Left colon (tissue), 2 donors: ENCODE data around the gene PTCD3. TPM values are rescaled to one million over a fixed set of nuclear protein-coding genes. Genes with fewer than 3 reads are reported as not detected.

Experiments used
- ATAC-seq: fragments of 200-7000 bp; cut with Tn5 transposase; one replicate; pipeline ENCODE4 v1.9.1; 2020; ENCODE audit warnings: mild to moderate bottlenecking, moderate library complexity
- DNase-seq, 2 donors: peaks; one replicate each; pipeline ENCODE4 v3.0.0-alpha.2; 2020
- intact Hi-C, 2 donors: fragments of 100-400 bp; cut with DNase I in 1 of 2; cut with micrococcal nuclease in 1 of 2; formaldehyde crosslinking; loops; one replicate each; pipeline versions ENCODE4 v1.11.2 to v1.14.0; 2022; cut with DNase I, micrococcal nuclease
- long read RNA-seq: library from polyadenylated mRNA; unstranded; transcript quantifications from one replicate; pipeline ENCODE4 v2.0.0, GENCODE V29; 2021
- total RNA-seq, 2 donors: library from RNA; stranded (reverse); fragmentation: NEBNext Ultra II Directional; extraction: Animal tissue kit (Norgen Biotek cat#: 25700); gene quantifications; one replicate each; pipeline ENCODE4 v1.2.1, GENCODE V29; 2021
- donor health status: DM: no; HTN: no; CAD: no.
- donor health status: DM: yes; HTN: yes; CAD: no.

PTCD3 gene
- 100 to 1,000 TPM in 1 of 2 donors, 10 to 100 TPM in 1; 73.8 to 101 TPM for total RNA-seq
- long read RNA-seq, full-length matches to known transcripts, result 37 of 52 reads
- long read RNA-seq, partial matches to known transcripts, result 3 of 52 reads
- long read RNA-seq, other reads (novel, unspliced or antisense), result 12 of 52 reads

DNA sequence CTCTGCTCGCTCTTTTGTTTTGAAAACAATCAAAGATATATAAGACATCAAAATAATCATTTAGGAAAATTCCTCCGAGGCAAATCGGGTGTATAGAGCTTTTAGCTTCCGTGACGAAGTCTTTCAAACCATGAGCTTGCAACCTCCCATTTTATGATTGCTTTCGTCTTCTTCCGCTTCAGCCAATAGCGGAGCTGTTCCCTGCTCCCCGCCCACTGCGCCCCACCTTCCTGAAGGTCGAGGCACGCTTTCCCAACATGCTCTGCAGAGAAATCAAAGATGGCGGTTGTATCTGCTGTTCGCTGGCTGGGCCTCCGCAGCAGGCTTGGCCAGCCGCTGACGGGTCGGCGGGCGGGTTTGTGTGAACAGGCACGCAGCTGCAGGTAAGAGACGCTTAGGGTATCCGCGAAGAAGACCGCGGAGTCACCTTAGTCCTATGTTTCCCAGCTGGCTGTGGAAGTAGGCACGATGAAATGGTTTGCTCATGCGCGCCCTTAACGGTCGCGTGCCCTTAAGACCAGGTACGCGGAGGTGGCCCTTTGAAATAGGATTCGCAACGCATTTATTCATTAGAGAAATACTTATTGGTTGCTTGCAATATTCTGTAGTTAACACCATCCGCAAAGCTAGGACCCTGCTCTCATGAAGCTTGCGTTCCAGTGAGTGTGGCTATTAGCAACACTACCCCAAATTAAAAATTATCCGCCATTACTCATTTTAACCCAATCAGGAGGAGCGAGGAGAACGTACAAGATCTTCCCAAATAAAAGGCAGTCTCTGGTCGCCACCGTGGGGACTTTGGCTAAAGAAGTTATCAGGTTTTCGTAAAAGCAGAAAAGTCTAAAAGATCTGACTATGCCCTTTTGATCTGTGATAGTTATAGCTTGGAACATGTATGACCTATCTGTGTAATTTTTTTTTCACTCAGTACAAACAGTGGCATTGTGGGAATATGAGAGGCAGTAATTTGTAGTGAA lies at the start of gene PTCD3:
TSS of gene PTCD3 (plus strand) at position 267 of the 977 bp plus-strand sequence. CDS start at position 280, 13 bp downstream.
- intact Hi-C loops, result no loop called here
- peak; percentile 94 for ATAC-seq

DNA sequence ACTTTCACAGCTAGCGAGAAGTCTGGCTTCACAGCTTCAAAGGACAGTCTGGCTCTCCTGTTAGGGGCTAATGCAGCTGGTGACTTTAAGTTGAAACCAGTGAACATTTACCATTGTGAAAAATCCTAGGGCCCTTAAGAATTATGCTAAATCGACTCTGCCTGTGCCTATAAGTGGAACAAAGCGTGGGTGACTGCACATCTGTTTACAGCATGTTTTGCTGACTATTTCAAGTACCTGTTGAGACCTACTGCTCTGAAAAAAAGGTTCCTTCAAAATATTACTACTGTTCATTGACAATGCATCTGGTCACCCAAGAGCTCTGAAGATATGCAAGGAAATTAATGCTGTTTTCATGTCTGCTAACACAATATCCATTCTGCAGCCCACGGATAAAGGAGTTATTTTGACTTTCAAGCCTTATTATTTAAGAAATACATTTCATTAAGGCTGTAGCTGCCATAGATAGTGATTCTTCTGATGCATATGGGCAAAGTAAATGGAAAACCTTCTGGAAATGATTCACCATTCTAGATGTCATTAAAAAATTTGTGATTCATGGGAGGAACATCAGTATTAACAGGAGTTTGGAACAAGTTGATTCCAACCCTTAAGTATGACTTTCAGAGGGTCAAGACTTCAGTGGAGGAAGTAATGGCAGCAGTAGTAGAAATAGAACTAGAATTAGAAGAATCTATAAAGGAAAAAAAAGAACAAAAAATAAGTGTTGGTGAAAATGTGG lies 49.3 kb upstream of the PTCD3 start:
- intact Hi-C loops, result no loop called here
- DNase-seq (no peak), ATAC-seq (no peak)

More for the DNA sequence above, at the start of gene PTCD3:
- peak; percentile 96 for DNase-seq

DNA sequence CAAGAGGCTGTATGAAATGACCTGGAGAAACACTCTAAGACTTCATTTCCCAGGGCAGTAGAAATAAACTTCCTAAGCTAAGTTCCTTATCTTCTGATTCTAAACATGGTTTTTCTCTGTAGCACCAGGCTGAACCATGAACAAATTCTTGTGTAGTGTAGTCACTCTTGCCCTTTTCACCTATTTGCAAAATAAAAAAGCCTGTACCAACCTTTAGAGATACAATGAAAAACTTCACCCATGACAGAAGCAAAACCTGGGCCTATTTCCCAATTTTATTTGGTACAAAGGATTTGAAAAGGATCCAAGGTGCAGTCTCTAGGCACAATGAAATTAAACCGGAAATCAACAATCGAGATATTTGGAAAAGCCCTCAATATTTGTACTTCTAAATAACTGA lies 44.0 kb upstream of the PTCD3 start:
- ATAC-seq (no peak), DNase-seq (no peak)
- intact Hi-C loops, result no loop called here

DNA sequence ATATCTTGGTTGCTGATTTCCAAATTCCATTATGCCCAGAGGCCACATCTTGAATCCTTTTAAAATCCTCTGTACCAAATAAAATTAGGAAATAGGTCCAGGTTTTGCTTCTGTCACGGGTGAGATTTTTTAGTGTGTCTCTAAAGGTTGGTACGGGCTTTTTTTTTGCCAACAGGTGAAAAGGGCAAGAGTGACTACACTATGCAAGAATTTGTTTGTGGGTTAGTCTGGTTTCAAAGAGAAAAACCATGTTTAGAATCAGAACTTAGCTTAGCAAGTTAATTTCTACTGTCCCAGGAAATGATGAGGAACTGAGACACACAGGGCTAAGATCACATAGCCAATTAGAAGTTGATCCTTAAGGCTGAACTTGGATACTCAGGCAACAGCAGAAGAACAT lies 42.0 kb upstream of the PTCD3 start:
- intact Hi-C loops, result no loop called here
- ATAC-seq (no peak), DNase-seq (no peak)

DNA sequence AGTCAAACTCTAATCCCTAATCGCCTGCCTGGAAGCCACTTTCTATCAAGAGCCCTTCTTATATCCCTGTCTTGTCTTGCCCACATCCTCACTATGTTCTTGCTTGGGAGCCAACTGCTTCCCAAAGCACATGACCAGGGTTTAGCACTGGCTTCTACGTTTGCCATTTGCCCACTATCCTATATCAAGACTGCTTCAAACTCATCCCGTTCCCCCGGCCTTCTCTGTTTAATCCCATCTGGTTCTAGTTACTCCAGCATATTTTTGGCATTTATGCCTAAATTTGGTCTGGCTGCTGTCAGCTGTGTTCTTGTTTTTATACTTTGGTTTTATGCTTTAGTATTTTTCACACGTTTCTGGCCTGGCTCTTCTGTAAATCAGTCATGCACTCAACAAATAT lies 40.5 kb upstream of the PTCD3 start:
- no peak for ATAC-seq
- intact Hi-C loops, result no loop called here
- DNase-seq, result no peak

DNA sequence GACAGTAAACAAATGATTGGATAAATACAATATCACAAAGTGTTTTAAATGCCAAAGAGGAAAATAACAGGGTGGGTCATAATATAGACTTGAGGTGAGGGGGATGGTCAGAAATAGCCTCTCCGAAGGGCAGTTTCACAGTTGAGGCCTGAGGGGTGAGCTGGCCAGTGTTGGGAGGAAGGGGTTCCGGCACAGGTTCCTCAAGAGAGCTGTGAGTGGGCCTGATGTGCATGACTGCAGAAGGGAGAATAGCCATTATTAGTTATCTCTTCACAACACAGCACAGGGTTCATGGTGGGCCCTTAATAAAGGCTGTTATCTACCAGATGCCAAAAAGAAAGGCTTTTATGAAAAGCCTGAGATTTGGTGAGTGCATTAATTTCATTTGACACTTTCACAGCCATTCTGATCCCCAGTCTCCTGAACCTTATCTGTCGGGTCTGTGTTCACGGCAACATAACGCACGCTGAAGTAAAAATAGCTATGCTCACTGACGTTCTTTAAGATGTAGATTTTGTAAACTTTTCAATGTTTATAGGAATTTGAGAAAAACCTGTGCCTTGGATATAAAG lies 39.9 kb upstream of the PTCD3 start:
- intact Hi-C loops, result no loop called here
- no peak for DNase-seq
- ATAC-seq, result no peak

DNA sequence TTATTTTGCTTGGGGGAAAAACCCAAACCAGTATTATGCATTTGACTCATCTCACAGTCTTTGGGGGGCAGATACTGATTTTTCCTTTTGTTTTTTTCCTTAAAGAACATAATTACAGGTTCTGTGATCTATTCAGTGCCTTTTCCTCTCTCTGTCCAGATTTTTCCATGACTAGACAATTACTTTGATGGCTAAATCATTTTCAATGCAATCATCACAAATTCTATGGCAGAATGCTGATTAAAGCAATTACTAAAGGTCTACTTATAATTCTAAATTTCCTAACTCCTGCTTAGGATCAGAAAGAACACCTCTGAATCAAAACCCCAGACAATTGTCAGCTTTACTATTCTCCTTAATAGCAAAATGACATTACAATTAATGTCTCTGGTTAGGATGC lies 39.1 kb upstream of the PTCD3 start:
- DNase-seq, result no peak
- intact Hi-C loops, result no loop called here

DNA sequence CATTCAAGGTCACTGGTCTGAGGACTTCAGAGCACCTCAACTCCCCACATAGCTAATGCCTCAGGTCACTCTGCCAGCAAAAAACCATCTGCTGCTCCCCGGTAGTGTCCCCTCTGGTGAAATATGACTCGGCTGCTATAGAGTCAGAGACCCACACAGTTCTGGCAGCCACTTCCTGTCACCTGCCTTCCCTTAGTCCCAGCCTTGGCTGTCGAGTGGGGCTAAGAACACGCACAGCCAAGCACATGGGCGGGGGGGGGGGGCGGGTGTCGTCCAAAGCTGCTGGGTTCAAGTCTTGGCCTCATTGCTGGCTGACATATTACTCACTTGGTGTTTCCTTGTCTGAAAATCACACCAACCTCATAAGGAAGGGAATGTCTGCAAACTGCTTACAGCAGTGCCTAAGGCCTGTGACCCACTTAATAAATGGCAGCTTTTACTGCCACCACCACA lies 37.9 kb upstream of the PTCD3 start:
- ATAC-seq (peak; percentile 9), DNase-seq (no peak)
- intact Hi-C loops, result no loop called here

More for the DNA sequence above, 39.1 kb upstream of the PTCD3 start:
- ATAC-seq, result no peak

DNA sequence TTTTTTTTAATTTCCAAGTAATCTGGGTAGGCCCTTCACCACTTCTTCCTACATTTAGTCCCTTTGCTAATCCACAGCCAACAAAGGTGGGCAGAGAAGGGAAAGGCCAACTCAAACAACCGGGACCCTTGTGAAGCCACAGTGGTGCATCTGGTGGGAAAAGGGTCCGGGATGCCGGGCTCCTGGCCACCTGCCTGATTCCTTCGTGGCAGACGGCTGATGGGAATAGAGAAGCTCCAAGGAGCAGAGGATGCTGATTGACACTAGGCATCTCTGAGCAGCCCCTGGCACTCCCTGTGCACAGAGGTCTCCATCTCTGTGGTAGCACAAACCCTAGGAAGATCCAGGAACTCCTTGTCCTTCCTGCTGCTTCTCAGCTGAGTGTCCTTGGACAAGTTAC lies 37.4 kb upstream of the PTCD3 start:
- no peak for DNase-seq
- intact Hi-C loops, result no loop called here
- ATAC-seq, result no peak

DNA sequence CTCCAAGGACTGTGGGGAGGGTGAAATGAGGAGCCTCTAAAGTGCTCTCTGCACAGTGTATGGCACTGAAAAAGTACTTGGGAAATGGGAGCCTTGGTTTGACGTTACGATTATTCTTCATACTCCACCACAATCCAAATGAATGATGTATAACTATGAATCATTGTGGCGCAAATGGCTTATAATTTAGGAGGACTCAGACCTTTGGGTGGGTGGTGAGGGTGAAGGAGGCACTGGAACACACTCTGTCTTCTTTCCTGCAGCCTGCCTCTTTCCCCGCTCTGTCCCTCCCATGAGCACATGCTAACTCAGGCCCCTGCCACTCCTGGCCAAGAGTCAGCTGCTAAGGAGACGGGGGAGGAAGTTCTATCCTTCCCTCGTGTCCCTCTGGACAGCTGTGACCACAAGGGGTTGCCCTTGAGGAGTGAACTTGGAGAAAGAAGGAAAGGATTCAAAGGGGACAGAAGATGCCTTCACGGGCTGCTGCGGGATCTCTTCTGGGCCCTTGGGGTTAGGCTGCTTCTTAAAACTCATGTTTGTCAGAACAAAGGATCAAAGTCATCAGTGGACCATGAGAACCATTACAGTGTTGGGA lies 36.8 kb upstream of the PTCD3 start:
- ATAC-seq, result no peak
- intact Hi-C loops, result no loop called here

DNA sequence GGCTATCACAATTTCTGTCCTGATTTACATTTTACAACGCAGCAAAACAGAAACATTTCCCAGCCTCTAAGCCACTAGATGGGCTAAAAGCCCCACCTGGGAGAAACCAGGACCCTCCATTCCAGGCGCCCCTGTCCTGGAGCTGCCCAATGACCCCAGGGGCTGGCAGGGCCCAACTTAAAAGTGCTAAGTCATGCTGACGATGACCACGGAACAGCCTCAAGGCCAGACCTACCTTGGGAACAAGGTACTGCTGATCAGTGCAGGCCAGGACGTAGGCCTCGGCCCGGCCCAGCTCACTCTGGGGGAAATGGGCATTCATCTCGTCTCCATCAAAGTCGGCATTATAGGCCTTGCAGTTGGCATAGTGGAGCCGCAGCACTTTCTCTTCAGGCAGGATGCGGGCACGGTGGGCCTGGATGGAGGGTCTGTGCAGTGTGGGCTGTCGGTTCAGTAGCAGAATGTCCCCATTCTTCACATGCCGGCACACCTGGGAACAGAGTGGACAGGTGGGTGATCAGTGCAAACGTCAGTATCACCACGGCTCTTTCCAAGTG lies 36.2 kb upstream of the PTCD3 start:
- ATAC-seq (no peak), DNase-seq (no peak)
- intact Hi-C loops, result no loop called here

More for the DNA sequence above, 36.8 kb upstream of the PTCD3 start:
- DNase-seq, result no peak

DNA sequence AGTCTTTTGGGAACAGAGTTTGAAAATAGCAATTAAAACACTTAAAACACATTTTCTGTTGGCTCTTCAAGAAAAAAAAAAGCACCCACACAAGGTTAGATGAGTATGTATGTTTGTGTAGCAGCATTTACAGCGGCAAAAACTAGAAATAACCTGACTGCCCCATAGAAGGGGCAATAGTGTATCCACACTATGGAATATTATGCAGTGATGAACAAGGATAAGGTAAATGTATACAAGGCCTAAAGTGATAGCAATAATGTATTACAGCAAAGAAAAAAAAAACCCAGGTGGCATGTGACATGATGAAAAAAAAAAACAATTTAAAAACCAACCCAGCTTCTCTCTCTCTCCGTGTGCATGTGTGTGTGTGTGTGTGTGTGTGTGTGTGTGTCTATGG lies 35.2 kb upstream of the PTCD3 start:
- ATAC-seq, result no peak
- DNase-seq, result no peak
- intact Hi-C loops, result no loop called here

DNA sequence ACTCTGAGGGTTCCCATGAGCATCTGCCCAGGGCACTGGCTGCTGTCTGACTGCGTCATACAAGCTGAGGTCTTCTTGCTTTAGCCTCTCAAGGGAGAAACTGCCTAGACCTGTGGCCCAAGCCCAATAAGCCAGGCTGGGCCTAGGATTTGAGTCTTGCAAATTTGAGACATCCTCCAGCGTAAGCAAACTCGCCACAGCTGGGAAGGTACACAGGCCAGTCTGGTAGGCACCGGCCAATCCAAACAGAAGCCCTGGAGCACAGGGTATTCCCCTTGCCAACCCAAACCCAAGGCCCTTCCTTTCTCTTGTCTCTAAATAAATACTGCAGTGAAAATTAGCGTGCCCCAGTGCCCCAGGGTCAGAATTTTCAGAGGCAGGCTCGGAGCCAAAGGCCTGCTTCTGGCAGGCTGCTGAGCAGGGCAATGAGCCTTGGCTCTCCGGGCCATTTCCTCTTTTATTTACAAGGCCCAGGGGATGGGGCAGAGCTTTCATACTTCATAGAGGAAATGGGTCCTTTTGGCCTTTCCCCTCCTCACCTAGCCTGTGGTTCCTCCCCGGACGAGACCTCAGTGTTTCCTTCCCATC lies 33.7 kb upstream of the PTCD3 start:
- intact Hi-C loops, result no loop called here
- DNase-seq, result peak in 1 of 2 donors; percentile 27
- ATAC-seq, result peak; percentile 38

DNA sequence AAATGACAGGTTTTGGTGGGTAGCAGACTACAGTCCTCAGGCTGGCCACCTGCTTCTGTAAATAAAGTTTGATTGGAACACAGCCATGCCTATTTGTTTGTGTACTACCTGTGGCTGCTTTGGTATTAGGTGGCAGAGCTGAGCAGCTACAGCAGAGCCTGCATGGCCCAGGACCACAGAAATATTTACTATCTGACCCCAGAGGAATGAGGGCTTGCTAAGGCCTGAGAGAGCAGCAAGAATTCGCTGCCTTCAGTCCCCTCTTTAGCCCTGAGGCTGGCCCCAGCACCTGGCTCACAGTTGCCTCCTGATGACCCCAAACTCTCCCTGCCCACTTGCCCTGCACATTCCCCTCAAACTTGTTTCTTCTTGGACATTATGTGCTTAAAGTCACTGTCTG lies 32.8 kb upstream of the PTCD3 start:
- DNase-seq, result no peak
- no peak for ATAC-seq
- intact Hi-C loops, result no loop called here

DNA sequence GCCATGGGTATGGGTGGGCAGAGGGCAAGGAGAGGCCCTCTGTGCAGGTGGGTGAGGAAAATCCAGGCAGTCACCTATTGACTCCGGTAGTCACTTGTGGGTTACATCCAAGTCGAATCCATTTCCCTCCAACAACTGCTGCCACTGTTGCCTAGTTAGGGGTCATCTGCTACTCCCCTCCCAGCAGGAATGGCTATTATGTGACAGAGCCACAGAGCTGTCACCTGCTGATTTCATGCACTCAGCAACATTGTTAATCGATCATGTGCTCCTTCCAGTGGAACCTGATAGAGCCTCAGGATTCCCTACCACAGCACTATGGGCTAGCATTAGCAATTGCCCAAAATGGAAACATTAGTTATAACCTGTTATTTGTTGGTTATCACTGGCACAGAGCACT lies 31.8 kb upstream of the PTCD3 start:
- DNase-seq, result no peak
- no peak for ATAC-seq
- intact Hi-C loops, result no loop called here

DNA sequence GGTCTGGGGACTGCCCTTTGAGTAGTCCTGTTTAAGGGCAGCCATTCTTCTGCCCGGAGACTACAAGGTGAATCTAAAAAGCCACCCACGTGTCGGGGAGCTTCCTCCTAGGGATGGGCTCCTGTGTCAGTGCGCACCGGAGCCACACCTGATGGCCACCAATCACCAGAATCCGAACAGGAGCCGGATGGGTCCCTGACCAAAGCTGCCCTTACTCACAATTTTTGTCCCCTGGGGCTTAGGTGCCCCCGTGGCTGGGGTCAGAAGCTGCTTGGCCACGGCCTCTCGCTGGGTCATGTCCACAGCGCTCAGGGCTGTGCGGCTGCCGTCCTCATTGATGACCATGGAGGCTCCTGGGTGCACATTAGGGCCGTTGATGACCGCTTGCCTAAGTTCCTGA lies 31.2 kb upstream of the PTCD3 start:
- ATAC-seq (no peak), DNase-seq (no peak)
- intact Hi-C loops, result no loop called here

DNA sequence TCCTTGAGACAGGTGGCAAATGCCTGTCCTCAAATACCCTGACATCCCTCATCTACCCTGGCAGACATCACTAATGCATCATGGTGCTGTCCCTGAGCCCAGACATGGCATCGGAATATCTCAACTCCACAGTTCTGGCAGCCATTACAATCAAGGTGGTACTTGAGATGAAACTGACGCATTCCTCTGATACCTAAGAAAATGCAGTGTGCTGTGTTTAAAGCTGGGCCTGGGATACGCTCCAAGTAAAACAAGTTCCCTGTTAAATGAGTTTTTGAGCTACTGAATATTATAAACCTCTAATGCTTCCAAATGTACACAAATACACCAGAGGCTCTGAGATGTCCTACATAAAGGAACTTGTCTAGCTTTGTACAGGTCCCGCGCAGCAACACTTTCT lies 30.1 kb upstream of the PTCD3 start:
- ATAC-seq (no peak), DNase-seq (no peak)
- intact Hi-C loops, result no loop called here

DNA sequence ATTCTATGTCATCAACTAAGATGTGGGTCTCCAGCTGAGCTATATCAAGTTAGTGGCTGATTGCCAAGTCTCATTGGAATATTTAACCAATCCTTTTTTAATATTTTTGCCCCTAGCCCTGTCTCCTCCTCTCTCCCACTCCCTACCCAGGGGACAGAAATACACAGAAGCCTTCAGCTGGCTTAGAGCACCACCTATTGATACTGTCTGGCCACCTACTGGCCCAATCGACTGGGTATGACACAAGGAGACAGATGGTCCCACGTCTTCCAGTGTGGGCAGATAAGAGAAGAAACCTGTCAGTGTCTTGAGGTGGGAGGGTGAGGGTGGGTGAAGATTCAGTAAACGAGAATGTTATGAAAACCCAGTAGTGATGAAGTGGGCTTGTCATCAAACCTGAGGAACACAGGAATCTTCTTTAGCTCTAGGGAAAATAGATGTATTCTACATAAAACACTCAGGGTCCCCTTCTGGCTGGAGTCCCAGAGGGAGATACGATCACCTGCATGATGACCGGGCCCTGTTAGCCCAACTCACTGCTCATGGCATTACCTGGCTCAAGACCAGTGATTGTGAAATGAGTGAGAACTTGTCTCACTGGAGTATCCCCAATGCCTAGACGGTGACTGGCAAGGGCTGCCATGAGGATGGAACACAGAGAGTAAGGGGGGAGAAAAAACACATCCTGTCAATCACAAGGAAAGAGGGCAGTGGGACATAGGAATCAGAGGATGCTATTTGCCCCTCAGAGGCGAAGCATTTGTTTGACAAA lies 27.1 kb upstream of the PTCD3 start:
- ATAC-seq (no peak), DNase-seq (no peak)
- intact Hi-C loops, result no loop called here
